ENCODE data around the gene LDLRAD4. TPM values are rescaled to one million over a fixed set of nuclear protein-coding genes. Genes with fewer than 3 reads are reported as not detected.

Gene LDLRAD4
- total RNA-seq, 1 donor from 2014 or later: 34.1 TPM

GRCh38 chr18:13559754-13560153 lies 341.2 kb downstream of the LDLRAD4 start:
- no peak overlapping the region for H3K4me3 Mint-ChIP-seq (ENCODE audit: unreplicated experiment)
- H3K9me3 Mint-ChIP-seq (ENCODE audit: unreplicated experiment): no peaks in the 10 kb centered on the region
- peaks cover 3% of the 10 kb centered on the region for H3K27me3 Mint-ChIP-seq (ENCODE audit: unreplicated experiment)
- no peaks in the 10 kb centered on the region for H3K36me3 Mint-ChIP-seq (ENCODE audit: low read depth, unreplicated experiment)
- TF ChIP-seq CTCF (IDR thresholded peaks at IDR 0.05; ENCODE audit: unreplicated experiment): no peak
- H3K27ac Mint-ChIP-seq (ENCODE audit: unreplicated experiment): no peak overlapping the region
- DNase-seq (ENCODE audit: low spot score): no peak
- peaks cover 13% of the 10 kb centered on the region for H3K4me1 Mint-ChIP-seq (ENCODE audit: unreplicated experiment)

- Mint-ChIP-seq H3K27ac (ENCODE audit: unreplicated experiment) (no peak overlapping the region), H3K4me1 (ENCODE audit: unreplicated experiment) (peaks cover 14% of the 10 kb centered on the region), H3K36me3 (ENCODE audit: low read depth, unreplicated experiment) (no peaks in the 10 kb centered on the region), H3K4me3 (ENCODE audit: unreplicated experiment) (no peak overlapping the region), H3K27me3 (ENCODE audit: unreplicated experiment) (peaks cover 3% of the 10 kb centered on the region), H3K9me3 (ENCODE audit: unreplicated experiment) (no peaks in the 10 kb centered on the region)
- DNase-seq (ENCODE audit: low spot score): no peak
- no peak for TF ChIP-seq CTCF (IDR thresholded peaks at IDR 0.05; ENCODE audit: unreplicated experiment)
These were observed 341.7 kb downstream of the LDLRAD4 start for GRCh38 chr18:13560306-13560705.

- H3K27me3 Mint-ChIP-seq (ENCODE audit: unreplicated experiment): peaks cover 1% of the 10 kb centered on the region
- H3K36me3 Mint-ChIP-seq (ENCODE audit: low read depth, unreplicated experiment): no peaks in the 10 kb centered on the region
- peaks cover 14% of the 10 kb centered on the region for H3K4me1 Mint-ChIP-seq (ENCODE audit: unreplicated experiment)
- H3K4me3 Mint-ChIP-seq (ENCODE audit: unreplicated experiment): no peak overlapping the region
- DNase-seq (ENCODE audit: low spot score): no peak
- TF ChIP-seq CTCF (IDR thresholded peaks at IDR 0.05; ENCODE audit: unreplicated experiment): no peak
- H3K27ac Mint-ChIP-seq (ENCODE audit: unreplicated experiment): no peak overlapping the region
- no peaks in the 10 kb centered on the region for H3K9me3 Mint-ChIP-seq (ENCODE audit: unreplicated experiment)
These were observed 344.0 kb downstream of the LDLRAD4 start for GRCh38 chr18:13562494-13563029.

GRCh38 chr18:13563390-13563805 lies 344.8 kb downstream of the LDLRAD4 start:
- no peak overlapping the region for H3K4me3 Mint-ChIP-seq (ENCODE audit: unreplicated experiment)
- no peak overlapping the region for H3K27ac Mint-ChIP-seq (ENCODE audit: unreplicated experiment)

More at GRCh38 chr18:13563390-13563805, 344.8 kb downstream of the LDLRAD4 start:
- Mint-ChIP-seq H3K4me1 (ENCODE audit: unreplicated experiment) (peaks cover 14% of the 10 kb centered on the region), H3K36me3 (ENCODE audit: low read depth, unreplicated experiment) (no peaks in the 10 kb centered on the region), H3K9me3 (ENCODE audit: unreplicated experiment) (no peaks in the 10 kb centered on the region), H3K27me3 (ENCODE audit: unreplicated experiment) (peaks cover 1% of the 10 kb centered on the region)
- no peak for TF ChIP-seq CTCF (IDR thresholded peaks at IDR 0.05; ENCODE audit: unreplicated experiment)
- DNase-seq (ENCODE audit: low spot score): no peak
